HepG2 (cell line): Measurements from ENCODE around the gene HID1. TPM values are rescaled to one million over a fixed set of nuclear protein-coding genes. Genes with fewer than 3 reads are reported as not detected.

Experiments used
- ARID4A ChIP-seq: sonication (generic); formaldehyde crosslinking; IDR thresholded peaks from 2 replicates; pipeline ENCODE4 v1.5.0; 2020; ENCODE audit warnings: mild to moderate bottlenecking, missing genetic modification reagents, borderline replicate concordance
- BATF2 ChIP-seq: sonication (generic); formaldehyde crosslinking; IDR thresholded peaks from 2 replicates; pipeline ENCODE4 v1.8.0; 2022; ENCODE audit warnings: mild to moderate bottlenecking, missing genetic modification reagents, moderate library complexity
- FOXK2 ChIP-seq: fragments of 450-650 bp; IDR thresholded peaks from 2 replicates; pipeline ENCODE4 v1.6.1; 2016
- KDM2A ChIP-seq: sonication (generic); formaldehyde crosslinking; IDR thresholded peaks from 2 replicates; pipeline ENCODE4 v1.4.0; 2020; ENCODE audit warnings: low read depth, missing genetic modification reagents, borderline replicate concordance
- RAD21 ChIP-seq: fragments of 450-650 bp; formaldehyde crosslinking; IDR thresholded peaks from 2 replicates; pipeline ENCODE4 v1.5.0; 2020; ENCODE audit warnings: mild to moderate bottlenecking
- SALL1 ChIP-seq: sonication (generic); formaldehyde crosslinking; IDR thresholded peaks from 2 replicates; pipeline ENCODE4 v1.8.0; 2022; ENCODE audit warnings: mild to moderate bottlenecking, missing genetic modification reagents
- SP5 ChIP-seq: IDR thresholded peaks from 2 replicates; pipeline ENCODE4 v1.6.1; 2016; ENCODE audit warnings: low read depth, borderline replicate concordance
- ZBTB3 ChIP-seq: sonication (generic); formaldehyde crosslinking; IDR thresholded peaks from 2 replicates; pipeline ENCODE4 v1.4.0; 2020; ENCODE audit warnings: low read depth, mild to moderate bottlenecking, moderate library complexity, missing genetic modification reagents, borderline replicate concordance
- ZHX1 ChIP-seq: sonication (generic); formaldehyde crosslinking; IDR thresholded peaks from 2 replicates; pipeline ENCODE4 v1.8.1; 2022; ENCODE audit warnings: low read depth, mild to moderate bottlenecking, missing genetic modification reagents
- ZNF382 ChIP-seq: sonication (generic); formaldehyde crosslinking; IDR thresholded peaks from 2 replicates; pipeline ENCODE4 v1.5.0; 2020; ENCODE audit warnings: missing genetic modification reagents, mild to moderate bottlenecking, borderline replicate concordance
- ZNF407 ChIP-seq: sonication (generic); formaldehyde crosslinking; IDR thresholded peaks from one replicate; pipeline ENCODE4 v1.5.1; 2020; ENCODE audit warnings: mild to moderate bottlenecking, missing genetic modification reagents; ENCODE audit errors: not compliant biosample characterization
- ZNF788 ChIP-seq: sonication (generic); formaldehyde crosslinking; IDR thresholded peaks from 2 replicates; pipeline ENCODE4 v1.5.0; 2020; ENCODE audit warnings: mild to moderate bottlenecking, missing genetic modification reagents, borderline replicate concordance
- polyA plus RNA-seq, 8 experiments: library from polyadenylated mRNA; depleted of rRNA in 3 of 8; stranded (reverse) in 7 of 8; unstranded in 1 of 8; fragments of >200 nt; fragmentation: Illumina TruSeq in 4 of 8; extraction: Trizol in 4 of 8; gene quantifications; 2 replicates each; pipeline versions ENCODE4 v1.2.1 to v1.2.3, GENCODE V29; 2011 to 2016; ENCODE audit warnings: low read depth in 4 of 8, missing spikeins in 1 of 8, mixed read lengths in 1 of 8; ENCODE audit not compliant: insufficient read depth in 1 of 8
- total RNA-seq, 5 experiments: library from RNA; depleted of rRNA; stranded (reverse); fragments of >200 nt; fragmentation: Illumina TruSeq; extraction: Trizol; gene quantifications; 2 replicates each; pipeline ENCODE4 v1.2.3, GENCODE V29; 2016; ENCODE audit warnings: low read depth in 1 of 5

The HID1 gene
- total and polyA plus RNA-seq, 2 of the 13 experiments (the other 11 are each of a cell fraction or from before 2014, with no cell fraction given): 2.1 to 10.6 TPM

GRCh38 chr17:74923538-74924249 lies 48.9 kb downstream of the HID1 start (continued):
- TF ChIP-seq ZNF407: peak; percentile 65
- peak; percentile 55; the same call in 1 of the 2 replicates for TF ChIP-seq ZHX1 (CRISPR knock-in tag)
- peak; percentile 84 for TF ChIP-seq SALL1 (CRISPR knock-in tag)
- peak; percentile 91 for TF ChIP-seq KDM2A (CRISPR knock-in tag)
- TF ChIP-seq ZNF382 (CRISPR knock-in tag): no peak
- peak; percentile 44; the same call in 1 of the 2 replicates for TF ChIP-seq ARID4A (CRISPR knock-in tag)
- TF ChIP-seq ZNF788 (CRISPR knock-in tag): peak; percentile 73; the same call in 1 of the 2 replicates
- no peak for TF ChIP-seq ZBTB3 (CRISPR knock-in tag)
- peak; percentile 6; the same call in 1 of the 2 replicates for TF ChIP-seq SP5 (CRISPR knock-in tag)
- TF ChIP-seq FOXK2: no peak
- TF ChIP-seq RAD21: peak; percentile 89
- TF ChIP-seq BATF2 (CRISPR knock-in tag): peak; percentile 70
